OCI-LY7 (cell line): ENCODE results near the gene RFPL3.

Experiments
- EZH2phosphoT487 ChIP-seq: fragments of 200-600 bp; sonication (generic); IDR thresholded peaks from 2 replicates; pipeline ENCODE4 v1.6.1; 2018; ENCODE audit warnings: low read depth, borderline replicate concordance, mild to moderate bottlenecking, mixed run types, antibody characterized with exemption, low read length, moderate library complexity, mixed read lengths
- TF ChIP-seq, protein P1 (sequence below): fragments of 200-600 bp; sonication (generic); conservative IDR thresholded peaks from 2 replicates; pipeline ENCODE4 v1.5.1; 2014; ENCODE audit warnings: mild to moderate bottlenecking, antibody characterized with exemption, low read length, moderate library complexity, mixed read lengths

DNA sequence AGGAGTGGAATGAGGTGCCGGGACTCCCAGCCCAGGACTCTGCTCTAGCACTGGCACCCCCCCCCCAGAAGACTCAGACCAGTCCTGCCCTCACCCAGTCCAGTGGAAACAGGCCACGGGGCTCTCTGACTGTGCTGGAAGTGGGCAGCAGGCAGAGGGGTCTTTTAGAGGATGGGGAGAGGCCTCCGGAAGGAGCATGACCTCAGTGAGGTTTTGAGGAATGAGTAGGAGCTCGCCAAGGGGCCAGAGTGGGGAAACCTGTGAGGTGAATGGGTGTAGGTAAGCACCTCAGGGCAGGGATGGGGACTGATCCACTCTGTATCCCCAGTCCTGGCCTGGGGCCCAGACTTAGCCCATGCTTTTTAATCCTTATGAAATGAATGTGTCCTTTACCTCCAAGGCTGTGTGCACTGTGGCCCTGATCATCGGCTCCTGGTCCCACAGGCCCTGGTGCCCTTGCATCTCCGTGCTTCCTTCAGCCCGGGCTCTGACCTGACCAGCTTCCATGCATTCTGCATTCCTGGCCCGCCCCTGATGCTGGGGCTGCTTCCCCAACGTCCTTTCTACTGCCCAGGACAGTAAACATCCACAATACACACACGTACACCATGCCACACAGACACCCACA lies 24.4 kb upstream of the RFPL3 start:
- TF ChIP-seq, protein P1, sequence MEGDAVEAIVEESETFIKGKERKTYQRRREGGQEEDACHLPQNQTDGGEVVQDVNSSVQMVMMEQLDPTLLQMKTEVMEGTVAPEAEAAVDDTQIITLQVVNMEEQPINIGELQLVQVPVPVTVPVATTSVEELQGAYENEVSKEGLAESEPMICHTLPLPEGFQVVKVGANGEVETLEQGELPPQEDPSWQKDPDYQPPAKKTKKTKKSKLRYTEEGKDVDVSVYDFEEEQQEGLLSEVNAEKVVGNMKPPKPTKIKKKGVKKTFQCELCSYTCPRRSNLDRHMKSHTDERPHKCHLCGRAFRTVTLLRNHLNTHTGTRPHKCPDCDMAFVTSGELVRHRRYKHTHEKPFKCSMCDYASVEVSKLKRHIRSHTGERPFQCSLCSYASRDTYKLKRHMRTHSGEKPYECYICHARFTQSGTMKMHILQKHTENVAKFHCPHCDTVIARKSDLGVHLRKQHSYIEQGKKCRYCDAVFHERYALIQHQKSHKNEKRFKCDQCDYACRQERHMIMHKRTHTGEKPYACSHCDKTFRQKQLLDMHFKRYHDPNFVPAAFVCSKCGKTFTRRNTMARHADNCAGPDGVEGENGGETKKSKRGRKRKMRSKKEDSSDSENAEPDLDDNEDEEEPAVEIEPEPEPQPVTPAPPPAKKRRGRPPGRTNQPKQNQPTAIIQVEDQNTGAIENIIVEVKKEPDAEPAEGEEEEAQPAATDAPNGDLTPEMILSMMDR, result no peak
- no peak for TF ChIP-seq EZH2phosphoT487
